GM19372 (cell line): Measurements from ENCODE around the gene GPSM3.
A peak's percentile ranks its signal among the peaks of the same experiment; 100 is the strongest.
"Not testable (repeated sequence)": the region's sequence is repeated elsewhere in the genome, so short reads cannot be mapped to it uniquely, and the experiment has no call there.

ENCODE experiments used
- ATAC-seq: cut with Tn5 transposase; IDR thresholded peaks from one replicate; pipeline ENCODE4 v1.9.1; 2021; ENCODE audit warnings: mild to moderate bottlenecking, low read depth, moderate library complexity; ENCODE audit not compliant: unreplicated experiment

GPSM3 gene

DNA sequence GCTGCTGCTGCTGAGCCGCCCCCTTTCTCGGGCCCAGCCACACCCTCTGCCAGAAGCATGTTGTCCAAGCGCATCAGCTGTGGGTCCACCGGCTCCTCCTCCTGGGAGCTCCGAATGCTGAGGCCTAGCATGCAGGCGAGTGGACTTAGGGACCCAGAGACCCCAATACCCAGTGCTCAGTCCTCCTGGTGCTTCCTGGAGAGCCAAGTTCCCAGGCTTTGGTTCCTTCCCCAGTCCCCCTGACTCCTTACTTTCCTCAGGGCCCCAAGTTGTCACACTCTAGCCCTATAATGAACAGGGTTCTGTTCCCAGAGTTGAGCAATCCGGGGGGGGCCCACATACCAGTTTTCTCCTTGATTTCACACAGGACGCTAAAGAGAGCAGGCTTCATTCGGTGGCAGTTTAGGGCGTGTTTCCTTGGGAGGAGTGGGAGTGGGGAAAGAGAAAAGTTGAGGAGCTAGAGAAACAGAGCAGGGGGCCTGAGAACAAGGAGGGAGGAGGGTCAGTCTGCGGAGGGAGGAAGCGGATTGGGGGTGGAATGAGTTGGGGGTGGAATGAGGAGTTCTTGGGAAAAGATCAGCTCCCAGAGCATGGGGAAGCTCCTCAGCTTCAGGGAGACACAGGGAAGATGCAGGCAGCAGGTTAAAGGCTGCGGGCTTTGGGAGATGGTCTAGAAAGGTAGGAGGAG lies 3.9 kb downstream of the GPSM3 start:
- ATAC-seq = no peak

DNA sequence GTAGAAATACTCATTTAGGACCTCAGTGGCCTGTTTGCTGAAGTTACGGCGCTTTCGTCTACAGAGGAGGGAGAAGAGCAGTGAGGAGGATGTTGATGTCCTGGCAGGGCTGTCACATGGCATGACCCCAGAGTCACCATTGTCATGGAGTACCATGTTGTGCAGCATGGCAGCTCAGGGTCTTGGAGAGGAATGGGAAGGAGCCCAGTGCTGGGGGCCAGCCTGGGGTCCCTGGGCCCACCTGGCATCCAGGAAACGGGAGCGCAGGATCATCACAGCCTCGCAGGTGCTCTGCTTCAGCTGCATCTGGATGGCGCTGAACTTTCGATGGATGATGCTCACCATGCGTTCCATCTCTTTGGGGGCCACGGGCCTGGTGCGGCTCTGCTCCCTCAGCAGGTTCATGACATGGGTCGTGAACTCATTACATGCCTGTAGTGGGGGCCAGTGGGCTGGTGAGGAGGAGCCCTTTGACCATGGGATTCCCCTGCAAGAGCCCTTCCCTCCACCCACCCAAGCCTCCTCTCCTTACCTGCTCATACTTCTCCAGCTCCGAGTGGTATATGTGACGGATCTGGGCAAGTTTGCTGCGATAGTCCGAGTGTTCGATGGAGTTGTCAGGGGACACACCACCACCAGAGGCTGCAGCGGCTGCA lies 4.6 kb downstream of the GPSM3 start:
- not testable (repeated sequence) for ATAC-seq

DNA sequence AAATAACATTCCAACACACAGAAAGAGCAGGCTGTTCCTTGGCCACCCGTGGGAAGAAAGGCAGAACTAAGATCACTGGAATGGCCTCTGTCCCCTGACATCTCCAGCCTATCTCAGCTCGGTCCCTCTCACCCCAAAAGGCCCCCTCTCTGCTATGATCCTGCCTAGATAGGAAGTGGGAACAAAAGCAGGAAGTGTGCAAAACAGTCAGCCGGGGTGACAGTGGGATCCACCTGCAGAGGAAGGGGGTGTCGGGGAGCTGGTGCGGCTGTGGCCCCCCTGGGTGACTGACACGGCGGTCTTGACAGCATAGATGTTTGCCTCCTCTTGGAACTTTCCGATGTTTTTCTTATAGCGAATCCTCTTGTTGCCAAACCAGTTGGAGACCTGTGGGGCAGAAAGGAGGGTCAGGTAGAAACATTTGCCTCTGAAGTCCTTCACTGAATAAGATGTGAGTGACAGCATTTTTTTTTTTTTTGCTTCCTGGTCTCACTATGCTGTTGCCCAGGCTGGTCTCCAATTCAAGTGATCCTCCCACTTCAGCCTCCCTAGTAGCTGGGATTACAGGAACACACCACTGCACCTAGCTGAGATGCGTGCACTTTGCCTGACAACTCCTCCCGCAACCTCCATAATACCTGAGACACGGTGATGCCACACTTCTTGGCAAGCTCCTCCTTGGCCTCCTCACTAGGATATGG lies 5.3 kb downstream of the GPSM3 start:
- no peak for ATAC-seq

DNA sequence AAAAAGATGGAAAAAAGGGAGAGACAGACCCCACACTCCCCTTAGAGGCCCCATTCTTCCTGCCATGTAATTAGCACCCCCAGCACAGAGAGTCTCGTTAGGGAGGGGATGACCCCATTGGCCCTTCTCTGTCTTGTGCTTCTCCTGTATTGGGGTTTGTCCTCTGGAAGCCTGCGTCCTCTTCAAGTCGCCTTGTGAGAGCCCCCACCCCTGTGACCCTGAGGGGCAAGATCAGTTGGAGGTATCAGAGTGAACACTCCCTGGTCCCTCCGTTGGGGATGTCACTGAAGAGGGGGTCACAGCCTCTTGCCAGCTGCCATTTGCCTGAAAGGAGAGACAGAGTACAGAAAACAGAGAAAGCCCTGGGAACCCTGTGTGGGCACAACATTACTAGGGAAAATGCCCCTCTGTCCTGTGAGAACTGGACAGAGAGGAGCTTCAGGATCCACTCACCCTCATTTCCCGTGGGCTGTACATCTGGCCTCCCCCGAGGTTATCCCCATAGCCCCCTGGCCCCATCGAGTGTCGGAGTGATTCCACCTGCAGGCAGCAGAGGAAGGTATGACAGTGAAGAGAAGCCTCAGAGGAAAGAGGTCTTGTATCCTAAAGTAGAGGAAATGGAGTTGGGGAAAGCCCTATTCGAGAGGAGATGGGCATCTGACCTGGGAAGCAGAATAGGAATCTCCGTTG lies 6.1 kb downstream of the GPSM3 start:
- not testable (repeated sequence) for ATAC-seq

DNA sequence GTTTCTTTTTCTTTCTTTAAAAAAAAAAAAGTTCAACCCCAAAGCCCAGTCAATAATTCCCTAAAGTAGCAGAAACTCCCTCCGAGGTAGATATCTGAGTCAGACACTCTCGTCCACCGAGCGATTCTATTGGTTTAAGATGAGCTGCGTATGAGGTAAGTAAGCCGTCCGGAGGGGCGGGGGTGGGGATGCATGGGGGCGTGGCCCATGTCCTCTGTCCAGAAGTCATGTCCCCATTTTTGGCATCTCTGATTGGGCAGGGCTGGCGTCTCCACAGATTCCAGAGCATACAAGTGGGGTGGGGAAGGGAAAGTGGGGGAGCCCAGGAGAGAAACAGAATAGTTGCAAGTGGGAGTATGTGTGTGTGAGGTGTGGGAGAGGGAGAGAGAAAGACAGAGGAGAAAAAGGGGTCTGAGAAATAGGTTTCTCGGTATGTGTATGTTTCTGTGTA lies 6.7 kb downstream of the GPSM3 start:
- not testable (repeated sequence) for ATAC-seq

DNA sequence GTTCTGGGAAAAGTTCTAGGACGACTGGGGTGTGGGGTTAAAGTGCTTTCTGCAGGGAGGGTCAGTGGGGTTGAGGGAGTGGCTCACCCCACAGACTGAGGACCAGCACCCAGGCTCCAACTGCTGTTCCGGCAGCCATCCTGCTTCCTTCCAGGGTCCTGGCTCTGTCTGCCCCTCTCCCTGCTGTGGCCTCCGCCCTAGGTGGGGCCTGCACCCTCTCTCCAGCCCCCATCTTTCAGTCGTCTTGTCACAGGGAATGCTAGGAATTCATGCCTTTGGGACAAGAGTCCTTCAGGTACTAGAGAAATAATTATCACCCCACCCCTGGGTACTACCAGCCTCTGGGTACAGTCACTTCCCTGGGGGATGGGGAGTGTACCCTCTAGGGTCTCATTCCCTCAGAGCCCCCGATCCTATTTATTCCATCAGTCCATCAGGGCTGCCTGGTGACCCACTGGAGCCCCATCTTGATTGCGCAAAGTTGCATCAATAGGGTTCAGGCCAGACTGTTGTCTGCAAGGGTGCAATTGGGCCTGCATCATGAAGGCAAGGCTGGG lies 8.3 kb downstream of the GPSM3 start, which contains the start of gene AGER:
TSS of gene AGER (minus strand) at position 170 of the 557 bp plus-strand sequence. CDS start at position 139, 31 bp downstream.
- no peak for ATAC-seq

DNA sequence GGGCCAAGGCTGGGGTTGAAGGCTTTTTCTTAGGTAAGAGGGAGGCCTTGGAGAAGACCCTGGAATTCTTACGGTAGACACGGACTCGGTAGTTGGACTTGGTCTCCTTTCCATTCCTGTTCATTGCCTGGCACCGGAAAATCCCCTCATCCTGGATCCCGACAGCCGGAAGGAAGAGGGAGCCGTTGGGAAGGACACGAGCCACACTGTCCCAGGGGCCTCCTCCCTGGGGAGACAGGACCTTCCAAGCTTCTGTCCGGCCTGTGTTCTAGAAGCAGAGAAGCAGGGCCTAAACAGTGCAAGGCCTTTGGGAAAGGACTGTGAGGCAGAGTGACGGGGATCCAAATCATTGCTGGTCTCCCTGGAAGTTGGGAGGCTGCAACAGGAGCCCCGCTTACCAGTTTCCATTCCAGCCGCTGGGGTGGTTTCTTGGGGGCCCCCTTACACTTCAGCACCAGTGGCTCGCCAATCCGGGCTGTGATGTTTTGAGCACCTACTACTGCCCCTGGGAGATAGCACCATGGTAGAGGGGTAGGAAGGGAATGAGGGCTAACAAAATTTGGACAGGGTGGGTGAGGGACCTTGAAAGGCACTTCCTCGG lies 8.9 kb downstream of the GPSM3 start:
- ATAC-seq = no peak

DNA sequence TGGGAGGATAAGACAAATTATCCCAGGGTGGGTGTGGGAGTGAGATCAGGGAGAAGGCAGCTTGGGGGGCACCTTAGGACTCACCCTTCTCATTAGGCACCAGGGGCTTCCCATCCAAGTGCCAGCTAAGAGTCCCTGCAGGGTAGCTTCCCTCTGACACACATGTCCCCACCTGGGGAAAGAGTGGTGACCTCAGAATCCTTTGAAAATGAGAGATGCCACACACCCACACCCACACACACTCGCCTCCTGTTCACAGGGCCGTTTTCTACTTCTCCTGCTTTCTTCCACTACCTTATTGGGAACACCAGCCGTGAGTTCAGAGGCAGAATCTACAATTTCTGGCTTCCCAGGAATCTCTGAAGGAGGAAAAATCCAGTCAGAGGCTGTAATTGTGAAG lies 9.4 kb downstream of the GPSM3 start:
- ATAC-seq = no peak

DNA sequence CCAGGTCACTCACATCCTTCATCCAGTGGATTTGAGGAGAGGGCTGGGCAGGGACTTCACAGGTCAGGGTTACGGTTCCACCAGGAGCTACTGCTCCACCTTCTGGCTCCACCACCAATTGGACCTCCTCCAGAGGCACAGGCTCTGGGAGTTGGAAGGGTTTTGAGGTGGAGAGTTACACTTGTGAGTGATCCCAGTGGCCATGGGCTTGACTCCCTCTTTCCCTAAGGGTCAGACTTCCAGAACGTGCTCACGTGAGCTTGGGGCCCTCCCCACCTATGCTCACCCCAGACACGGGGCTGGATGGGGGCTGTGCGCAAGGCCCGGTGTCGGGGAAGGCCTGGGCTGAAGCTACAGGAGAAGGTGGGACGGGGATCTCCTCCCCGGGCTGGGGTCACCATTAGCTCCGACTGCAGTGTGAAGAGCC lies 9.9 kb downstream of the GPSM3 start:
- ATAC-seq = no peak

DNA sequence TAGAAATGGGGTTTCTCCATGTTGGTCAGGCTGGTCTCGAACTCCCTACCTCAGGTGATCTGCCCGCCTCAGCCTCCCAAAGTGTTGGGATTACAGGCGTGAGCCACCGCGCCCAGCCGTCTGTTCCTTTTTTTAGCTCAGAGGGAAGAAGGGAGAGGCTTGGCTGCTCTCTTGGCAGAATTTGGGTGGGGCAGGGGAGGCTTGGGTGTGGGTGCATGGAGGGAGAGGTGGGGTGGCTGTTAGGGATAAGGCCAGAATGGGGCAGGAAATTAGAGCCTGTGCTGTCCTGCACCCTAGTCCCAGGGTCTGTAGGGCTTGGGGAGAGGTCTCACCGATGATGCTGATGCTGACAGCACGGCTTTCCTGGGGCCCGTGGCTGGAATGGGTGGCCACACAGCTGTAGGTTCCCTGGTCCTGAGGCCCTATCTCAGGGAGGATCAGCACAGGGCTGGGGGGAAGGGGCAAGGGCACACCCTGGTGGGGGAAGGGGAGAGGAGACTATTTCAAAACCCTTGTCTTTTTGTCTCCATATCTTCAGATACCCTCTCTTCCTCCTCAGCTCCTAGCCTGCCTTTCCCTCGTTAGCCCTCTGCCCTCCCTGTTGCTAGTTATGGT lies 10.4 kb downstream of the GPSM3 start:
- no peak for ATAC-seq

DNA sequence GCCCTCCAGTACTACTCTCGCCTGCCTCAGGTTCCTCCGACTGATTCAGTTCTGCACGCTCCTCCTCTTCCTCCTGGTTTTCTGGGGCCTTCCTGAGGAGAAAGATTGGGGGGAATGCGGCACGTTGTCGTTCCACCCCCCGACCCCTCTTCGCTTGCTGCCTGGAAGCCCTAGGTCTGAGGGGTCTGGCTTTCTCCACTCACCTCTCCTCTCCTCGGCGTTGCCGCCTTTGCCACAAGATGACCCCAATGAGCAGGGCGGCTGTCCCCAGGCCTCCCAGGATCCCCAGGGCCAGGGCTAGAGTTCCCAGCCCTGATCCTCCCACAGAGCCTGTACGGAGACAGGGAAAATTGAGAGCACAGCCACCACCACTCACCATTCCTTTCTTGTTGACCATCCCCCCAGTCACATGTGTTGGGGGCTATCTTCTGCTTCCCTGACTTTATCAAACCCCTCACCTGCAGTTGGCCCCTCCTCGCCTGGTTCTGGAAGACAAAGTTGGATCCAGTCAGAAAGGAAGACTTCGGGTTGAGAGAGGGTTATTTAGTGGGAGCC lies 11.2 kb downstream of the GPSM3 start:
- no peak for ATAC-seq

DNA sequence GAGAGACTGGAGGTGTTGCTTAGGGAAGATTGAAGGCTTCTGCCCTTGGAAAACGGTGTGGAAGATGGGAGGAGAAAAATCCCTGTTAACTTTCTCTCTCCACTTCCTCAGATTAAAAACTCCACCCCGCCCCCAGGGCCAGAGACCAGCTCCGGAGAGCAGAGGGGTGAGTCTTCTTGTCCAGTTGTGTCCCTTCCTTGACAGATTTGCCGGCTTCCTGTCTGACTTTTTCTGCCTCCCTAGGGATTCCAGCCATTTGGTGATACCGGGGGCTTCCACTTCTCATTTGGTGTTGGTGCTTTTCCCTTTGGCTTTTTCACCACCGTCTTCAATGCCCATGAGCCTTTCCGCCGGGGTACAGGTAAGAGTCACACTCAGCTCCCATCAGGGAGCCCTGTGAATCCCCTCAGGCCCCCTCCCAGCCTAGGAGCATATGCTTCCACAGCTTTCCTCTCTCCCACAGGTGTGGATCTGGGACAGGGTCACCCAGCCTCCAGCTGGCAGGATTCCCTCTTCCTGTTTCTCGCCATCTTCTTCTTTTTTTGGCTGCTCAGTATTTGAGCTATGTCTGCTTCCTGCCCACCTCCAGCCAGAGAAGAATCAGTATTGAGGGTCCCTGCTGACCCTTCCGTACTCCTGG lies 12.6 kb downstream of the GPSM3 start:
- no peak for ATAC-seq

DNA sequence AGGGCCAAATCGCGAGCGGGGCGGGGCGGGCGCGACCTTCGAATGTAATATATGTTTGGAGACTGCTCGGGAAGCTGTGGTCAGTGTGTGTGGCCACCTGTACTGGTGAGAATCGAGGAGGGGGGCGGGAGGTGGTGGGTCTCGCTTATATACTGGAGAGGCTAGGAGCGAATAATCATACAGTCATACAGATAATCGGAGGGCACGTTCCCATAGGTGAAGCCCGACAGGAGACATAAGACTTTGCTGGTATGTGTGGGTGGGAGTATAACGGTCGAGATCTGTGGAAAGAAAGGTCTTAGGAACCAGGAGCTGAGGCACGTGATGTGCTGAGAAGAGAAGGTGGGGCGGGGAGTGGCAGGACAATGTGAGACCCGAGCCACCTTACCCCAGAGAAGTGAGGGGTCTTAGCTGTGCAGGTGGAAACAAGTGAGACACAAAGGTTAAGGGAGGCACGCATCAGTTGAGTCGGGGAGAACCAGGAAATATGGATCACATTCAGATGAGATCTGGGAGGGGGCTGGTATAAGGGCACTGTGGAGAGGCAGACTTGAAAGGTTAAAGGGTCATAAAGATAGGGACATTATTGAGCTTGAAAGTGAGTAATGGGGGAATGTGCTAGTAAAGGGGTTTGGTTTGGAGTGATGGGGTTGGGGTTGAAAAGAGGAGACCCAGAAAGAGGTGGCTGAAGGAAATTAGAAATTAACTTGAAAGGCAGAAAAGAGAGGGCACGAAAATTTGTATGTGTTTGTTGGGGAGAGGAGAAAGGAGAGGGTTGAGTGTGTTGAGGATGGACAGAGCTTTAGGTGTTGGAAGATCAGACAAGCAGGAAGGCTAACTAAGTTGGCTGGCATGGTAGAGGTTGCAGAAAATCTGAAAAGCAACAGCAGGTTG lies 13.6 kb downstream of the GPSM3 start:
- ATAC-seq = no peak

DNA sequence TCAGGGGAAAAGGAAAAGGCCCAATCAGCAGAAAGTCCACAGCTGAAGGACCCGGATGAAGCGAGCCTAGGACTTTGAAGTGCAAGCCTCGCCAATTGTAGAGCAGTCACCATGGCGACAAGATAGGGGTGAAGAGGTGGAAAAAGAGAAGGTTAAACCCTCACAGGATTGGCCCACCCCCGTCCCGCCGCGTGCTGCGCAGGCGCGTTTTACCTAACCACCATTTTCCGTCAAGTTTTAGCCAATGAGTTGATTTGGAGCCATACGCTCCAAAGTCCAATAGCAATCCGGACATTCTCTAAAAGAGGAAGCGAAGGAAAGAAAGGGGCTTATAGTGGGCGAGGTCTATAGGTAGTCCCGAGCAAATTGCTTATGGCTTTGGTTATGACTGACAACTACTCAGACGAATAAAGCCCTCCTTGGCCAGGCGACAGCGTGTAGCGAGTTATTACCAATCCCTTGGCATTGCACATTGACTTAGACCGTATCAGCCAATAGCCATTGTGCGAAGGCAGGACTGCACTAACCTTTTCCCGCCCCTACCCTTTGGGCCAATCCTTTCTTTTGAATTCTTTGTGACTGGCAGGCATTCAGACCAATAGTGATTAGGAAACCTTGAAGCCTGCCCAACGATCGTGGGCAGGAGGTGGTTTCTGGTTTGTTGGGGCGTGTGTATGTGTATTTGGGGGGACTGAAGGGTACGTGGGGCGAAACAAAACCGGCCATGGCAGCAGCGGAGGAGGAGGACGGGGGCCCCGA lies 14.5 kb downstream of the GPSM3 start, which contains the start of gene RNF5:
TSS of gene RNF5 (plus strand) at position 618 of the 759 bp plus-strand sequence. CDS start at position 725, 107 bp downstream.
- peak; percentile 81 for ATAC-seq

DNA sequence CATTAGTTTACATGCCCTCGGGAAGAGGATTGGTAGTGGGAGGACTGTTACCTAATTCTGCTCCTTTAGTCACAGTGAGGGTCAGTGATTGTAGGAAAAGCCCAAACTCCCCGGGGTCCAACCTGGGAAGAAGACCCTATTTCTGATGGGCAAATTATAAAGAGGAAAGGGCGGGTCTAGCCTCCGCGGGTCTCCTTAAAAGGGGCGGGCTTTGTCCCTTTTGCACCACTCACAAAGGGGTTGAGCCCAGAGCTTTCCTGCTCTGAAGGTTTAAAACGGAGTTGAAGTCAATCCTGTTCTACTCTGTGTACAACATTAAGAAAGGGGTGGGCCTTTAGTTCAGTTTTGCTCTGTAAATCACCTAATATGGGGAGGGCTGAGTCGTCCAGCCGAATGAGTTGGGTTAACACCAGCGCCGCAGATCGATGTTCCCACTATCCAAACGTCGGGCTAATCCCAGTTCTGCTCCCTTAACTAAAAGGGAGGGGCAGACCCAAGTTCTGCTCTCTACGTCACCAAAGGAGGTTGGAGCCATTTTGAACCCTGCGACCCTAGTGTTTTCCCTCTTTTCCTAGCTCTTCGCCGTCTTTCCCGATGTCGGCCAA lies 15.2 kb downstream of the GPSM3 start:
- no peak for ATAC-seq

DNA sequence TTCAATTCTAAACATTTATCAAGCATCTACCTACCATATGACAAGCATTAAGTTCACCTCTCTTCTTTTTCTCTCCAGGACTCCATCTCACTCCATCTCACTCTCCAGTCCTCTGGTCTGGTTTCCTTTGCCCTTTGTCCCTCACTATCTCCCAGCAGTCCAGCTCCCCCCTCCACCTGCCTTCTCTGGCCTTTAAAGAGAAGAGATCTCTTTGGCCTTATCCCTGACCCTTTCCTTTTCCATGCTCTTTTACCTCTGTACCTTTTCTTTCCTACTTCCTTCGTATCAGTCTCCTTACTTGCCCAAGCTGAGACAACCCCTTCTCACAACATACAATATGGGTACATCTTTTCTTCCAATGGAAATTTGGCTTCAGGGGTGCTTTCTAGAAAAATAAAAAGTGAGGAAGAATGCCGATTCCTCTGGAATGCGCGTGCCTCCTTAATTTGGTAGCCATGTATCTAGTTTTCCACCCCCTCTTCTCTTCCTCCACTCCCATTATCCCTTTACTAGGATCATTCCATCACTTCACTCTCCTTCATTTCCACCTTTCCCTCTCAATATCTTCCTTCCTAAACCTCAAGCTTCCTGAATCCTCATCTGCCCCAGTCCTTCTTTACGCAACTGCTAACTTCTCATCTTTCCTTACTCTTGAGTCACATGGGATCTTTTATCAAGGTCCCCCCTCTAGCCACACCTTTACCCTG lies 15.8 kb downstream of the GPSM3 start:
- ATAC-seq = no peak
